Measurements from ENCODE around the gene PSMD1.

Gene PSMD1

GRCh38 chr2:231163414-231164095 is 106.9 kb downstream of the PSMD1 start:
- H3K27me3 ChIP-seq (ENCODE audit: insufficient read depth, low read length): no peaks in the 10 kb centered on the region
- H3K4ac ChIP-seq (ENCODE audit: low read depth, low read length): no peak overlapping the region
- H3K9ac ChIP-seq (ENCODE audit: low read length): no peak overlapping the region
- H3K4me2 ChIP-seq (ENCODE audit: low read length): no peak overlapping the region
- 100% methylated on average over 1 of the region's 4 CpGs for WGBS (ENCODE audit: extremely low coverage, insufficient coverage, insufficient read length)
- no peak overlapping the region for H3K27ac ChIP-seq (ENCODE audit: low read depth, low read length)
- no peak overlapping the region for H2BK120ac ChIP-seq (ENCODE audit: insufficient read depth, low read length, poor library complexity)
- no peak for DNase-seq
- no peaks in the 10 kb centered on the region for H3K79me1 ChIP-seq (ENCODE audit: low read length)
- no peak overlapping the region for H2BK5ac ChIP-seq (ENCODE audit: low read depth, low read length, poor library complexity)
- peaks cover 7 to 12% of the 10 kb centered on the region in 2 experiments for H3K36me3 ChIP-seq (ENCODE audit: control insufficient read depth in 1 of 2, insufficient read depth in 2 of 2, low read length in 2 of 2)
- H4K8ac ChIP-seq (ENCODE audit: low read depth, low read length): no peak overlapping the region
- H3K4me1 ChIP-seq (ENCODE audit: control insufficient read depth in 1 of 2, insufficient read depth in 2 of 2, low read length in 2 of 2): peaks cover 1 to 2% of the 10 kb centered on the region in 2 experiments
- no peak overlapping the region for H3K14ac ChIP-seq (ENCODE audit: low read length)
- H2BK12ac ChIP-seq (ENCODE audit: low read length): no peak overlapping the region
- no peak overlapping the region for H4K91ac ChIP-seq (ENCODE audit: low read depth, low read length)
- no peaks in the 10 kb centered on the region for H3K9me3 ChIP-seq (ENCODE audit: insufficient read depth, low read depth, low read length)
- no peak overlapping the region for H4K12ac ChIP-seq (ENCODE audit: low read depth, low read length)
- no peak overlapping the region for H3K23ac ChIP-seq (ENCODE audit: low read length)
- no peak overlapping the region for H2AK5ac ChIP-seq (ENCODE audit: low read length)
- no peak overlapping the region for H3K4me3 ChIP-seq (ENCODE audit: low read depth, low read length)
- H3K79me2 ChIP-seq (ENCODE audit: control insufficient read depth, insufficient read depth, low read length, poor library complexity): no peaks in the 10 kb centered on the region
- H3K18ac ChIP-seq (ENCODE audit: low read length): no peak overlapping the region
- no peak overlapping the region for H2AFZ ChIP-seq (ENCODE audit: insufficient read depth, low read length, poor library complexity)

GRCh38 chr2:231167745-231168459 is 111.2 kb downstream of the PSMD1 start:
- Histone ChIP-seq H4K8ac (ENCODE audit: low read depth, low read length) (no peak overlapping the region), H3K9ac (ENCODE audit: low read length) (no peak overlapping the region), H3K4me2 (ENCODE audit: low read length) (no peak overlapping the region), H2BK120ac (ENCODE audit: insufficient read depth, low read length, poor library complexity) (no peak overlapping the region), H2AFZ (ENCODE audit: insufficient read depth, low read length, poor library complexity) (no peak overlapping the region), H2AK5ac (ENCODE audit: low read length) (no peak overlapping the region), H3K4me3 (ENCODE audit: low read depth, low read length) (no peak overlapping the region), H3K79me1 (ENCODE audit: low read length) (no peaks in the 10 kb centered on the region), H2BK12ac (ENCODE audit: low read length) (no peak overlapping the region), H3K27ac (ENCODE audit: low read depth, low read length) (no peak overlapping the region), H3K23ac (ENCODE audit: low read length) (no peak overlapping the region), H3K9me3 (ENCODE audit: insufficient read depth, low read depth, low read length) (no peaks in the 10 kb centered on the region), H3K4ac (ENCODE audit: low read depth, low read length) (no peak overlapping the region), H4K91ac (ENCODE audit: low read depth, low read length) (no peak overlapping the region), H3K4me1 (ENCODE audit: control insufficient read depth in 1 of 2, insufficient read depth in 2 of 2, low read length in 2 of 2) (no peaks in the 10 kb centered on the region), H3K36me3 (ENCODE audit: control insufficient read depth in 1 of 2, insufficient read depth in 2 of 2, low read length in 2 of 2) (peaks cover 8 to 22% of the 10 kb centered on the region in 2 experiments), H3K79me2 (ENCODE audit: control insufficient read depth, insufficient read depth, low read length, poor library complexity) (no peaks in the 10 kb centered on the region), H3K27me3 (ENCODE audit: insufficient read depth, low read length) (no peaks in the 10 kb centered on the region), H3K18ac (ENCODE audit: low read length) (no peak overlapping the region), H3K14ac (ENCODE audit: low read length) (no peak overlapping the region), H2BK5ac (ENCODE audit: low read depth, low read length, poor library complexity) (no peak overlapping the region), H4K12ac (ENCODE audit: low read depth, low read length) (no peak overlapping the region)
- DNase-seq: peak in 1 of 2 donors; percentile 11
- WGBS (ENCODE audit: extremely low coverage, insufficient coverage, insufficient read length): no CpG with 5 or more reads among the region's 6 CpGs

DNA sequence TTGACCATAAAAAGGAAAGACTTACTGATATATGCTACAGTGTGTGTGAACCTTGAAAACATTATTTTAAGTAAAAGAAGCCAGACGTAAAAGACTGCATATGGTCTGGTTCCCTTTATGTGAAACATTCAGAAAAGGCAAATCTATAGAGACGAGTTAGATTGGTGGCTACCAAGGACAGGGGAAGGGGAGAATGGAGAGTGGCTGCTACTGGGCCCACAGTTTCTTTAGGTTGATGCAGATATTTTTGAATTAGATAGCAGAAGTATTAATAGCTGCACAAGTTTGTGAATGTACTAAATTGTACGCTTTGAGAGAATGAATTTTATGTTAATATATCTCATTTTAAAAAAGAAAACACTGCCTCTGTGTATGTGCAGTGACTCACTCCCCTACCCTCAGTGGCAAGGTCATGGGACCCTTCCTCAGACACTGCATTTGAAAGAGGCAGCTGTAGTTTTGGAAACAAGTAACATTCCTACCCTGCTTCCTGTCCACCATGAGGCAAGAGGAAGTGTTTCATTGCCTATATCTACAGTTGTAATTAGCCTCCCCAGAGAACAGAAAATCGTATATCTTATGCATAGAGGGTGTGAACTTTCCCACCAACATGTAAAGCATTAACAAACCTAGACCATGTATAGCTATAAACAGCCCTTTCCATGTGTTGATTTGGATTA is 111.9 kb downstream of the PSMD1 start:
- no peaks in the 10 kb centered on the region for H3K27me3 ChIP-seq (ENCODE audit: insufficient read depth, low read length)
- WGBS (ENCODE audit: extremely low coverage, insufficient coverage, insufficient read length): no CpG with 5 or more reads among the region's 4 CpGs

GRCh38 chr2:231169488-231169887 is 112.8 kb downstream of the PSMD1 start:
- no CpG with 5 or more reads among the region's 3 CpGs for WGBS (ENCODE audit: extremely low coverage, insufficient coverage, insufficient read length)
- Histone ChIP-seq H2AK5ac (ENCODE audit: low read length) (no peak overlapping the region), H2BK12ac (ENCODE audit: low read length) (no peak overlapping the region), H3K9ac (ENCODE audit: low read length) (no peak overlapping the region), H3K14ac (ENCODE audit: low read length) (no peak overlapping the region), H3K4me2 (ENCODE audit: low read length) (no peak overlapping the region), H3K4me3 (ENCODE audit: low read depth, low read length) (no peak overlapping the region), H3K23ac (ENCODE audit: low read length) (no peak overlapping the region), H2BK120ac (ENCODE audit: insufficient read depth, low read length, poor library complexity) (no peak overlapping the region), H3K79me2 (ENCODE audit: control insufficient read depth, insufficient read depth, low read length, poor library complexity) (no peaks in the 10 kb centered on the region), H3K27me3 (ENCODE audit: insufficient read depth, low read length) (no peaks in the 10 kb centered on the region), H3K18ac (ENCODE audit: low read length) (no peak overlapping the region), H3K4me1 (ENCODE audit: control insufficient read depth in 1 of 2, insufficient read depth in 2 of 2, low read length in 2 of 2) (no peaks in the 10 kb centered on the region), H3K4ac (ENCODE audit: low read depth, low read length) (no peak overlapping the region), H3K79me1 (ENCODE audit: low read length) (no peaks in the 10 kb centered on the region), H3K27ac (ENCODE audit: low read depth, low read length) (no peak overlapping the region), H3K36me3 (ENCODE audit: control insufficient read depth in 1 of 2, insufficient read depth in 2 of 2, low read length in 2 of 2) (peaks cover 13 to 28% of the 10 kb centered on the region in 2 experiments), H2BK5ac (ENCODE audit: low read depth, low read length, poor library complexity) (no peak overlapping the region), H2AFZ (ENCODE audit: insufficient read depth, low read length, poor library complexity) (no peak overlapping the region), H4K91ac (ENCODE audit: low read depth, low read length) (no peak overlapping the region), H3K9me3 (ENCODE audit: insufficient read depth, low read depth, low read length) (no peaks in the 10 kb centered on the region), H4K12ac (ENCODE audit: low read depth, low read length) (no peak overlapping the region), H4K8ac (ENCODE audit: low read depth, low read length) (no peak overlapping the region)
- no peak for DNase-seq

More for the DNA sequence above, 111.9 kb downstream of the PSMD1 start:
- no peak overlapping the region for H2AFZ ChIP-seq (ENCODE audit: insufficient read depth, low read length, poor library complexity)
- no peak overlapping the region for H3K4ac ChIP-seq (ENCODE audit: low read depth, low read length)
- no peak for DNase-seq
- peaks cover 13 to 26% of the 10 kb centered on the region in 2 experiments for H3K36me3 ChIP-seq (ENCODE audit: control insufficient read depth in 1 of 2, insufficient read depth in 2 of 2, low read length in 2 of 2)
- no peak overlapping the region for H2AK5ac ChIP-seq (ENCODE audit: low read length)
- H3K4me1 ChIP-seq (ENCODE audit: control insufficient read depth in 1 of 2, insufficient read depth in 2 of 2, low read length in 2 of 2): no peaks in the 10 kb centered on the region
- H3K27ac ChIP-seq (ENCODE audit: low read depth, low read length): no peak overlapping the region
- no peaks in the 10 kb centered on the region for H3K9me3 ChIP-seq (ENCODE audit: insufficient read depth, low read depth, low read length)
- H4K8ac ChIP-seq (ENCODE audit: low read depth, low read length): no peak overlapping the region
- no peak overlapping the region for H3K23ac ChIP-seq (ENCODE audit: low read length)
- no peak overlapping the region for H2BK12ac ChIP-seq (ENCODE audit: low read length)
- H3K79me1 ChIP-seq (ENCODE audit: low read length): no peaks in the 10 kb centered on the region
- no peak overlapping the region for H4K12ac ChIP-seq (ENCODE audit: low read depth, low read length)
- no peak overlapping the region for H4K91ac ChIP-seq (ENCODE audit: low read depth, low read length)
- H3K79me2 ChIP-seq (ENCODE audit: control insufficient read depth, insufficient read depth, low read length, poor library complexity): no peaks in the 10 kb centered on the region
- H3K14ac ChIP-seq (ENCODE audit: low read length): no peak overlapping the region
- no peak overlapping the region for H2BK5ac ChIP-seq (ENCODE audit: low read depth, low read length, poor library complexity)
- H3K18ac ChIP-seq (ENCODE audit: low read length): no peak overlapping the region
- no peak overlapping the region for H3K9ac ChIP-seq (ENCODE audit: low read length)
- H3K4me2 ChIP-seq (ENCODE audit: low read length): no peak overlapping the region
- no peak overlapping the region for H2BK120ac ChIP-seq (ENCODE audit: insufficient read depth, low read length, poor library complexity)
- no peak overlapping the region for H3K4me3 ChIP-seq (ENCODE audit: low read depth, low read length)

Measured in trophoblast cell (in vitro differentiated cells and primary cell).